ENCODE data around the gene ACTL6A. TPM values are rescaled to one million over a fixed set of nuclear protein-coding genes. Genes with fewer than 3 reads are reported as not detected.

Gene ACTL6A
- total RNA-seq, 2 donors from 2014 or later: 35.6 to 73.6 TPM

GRCh38 chr3:179541596-179541995 lies 21.1 kb upstream of the ACTL6A start:
- H3K4me3 ChIP-seq: no peak overlapping the region
- WGBS: 92% methylated on average over 1 of the region's 1 CpG
- no peak for TF ChIP-seq POLR2A (IDR thresholded peaks at IDR 0.05)
- no peak for TF ChIP-seq CTCF (IDR thresholded peaks at IDR 0.05)
- no peak for TF ChIP-seq POLR2AphosphoS5 (IDR thresholded peaks at IDR 0.05)
- no peaks in the 10 kb centered on the region for H3K36me3 ChIP-seq
- H3K27me3 ChIP-seq (replicated peaks; ENCODE audit: insufficient read depth): no peaks in the 10 kb centered on the region
- intact Hi-C loops (cut with DNase I): no loop called here
- DNase-seq (ENCODE audit: low spot score): no peak
- H3K27ac ChIP-seq: no peak overlapping the region
- H3K4me1 ChIP-seq (replicated peaks): no peaks in the 10 kb centered on the region
- H3K9me3 ChIP-seq: no peaks in the 10 kb centered on the region

- Histone ChIP-seq H3K9me3 (no peaks in the 10 kb centered on the region), H3K4me1 (replicated peaks) (no peaks in the 10 kb centered on the region), H3K27ac (no peak overlapping the region), H3K27me3 (replicated peaks; ENCODE audit: insufficient read depth) (no peaks in the 10 kb centered on the region), H3K4me3 (no peak overlapping the region), H3K36me3 (no peaks in the 10 kb centered on the region)
- intact Hi-C loops (cut with DNase I): no loop called here
- TF ChIP-seq POLR2A (IDR thresholded peaks at IDR 0.05) (no peak), CTCF (IDR thresholded peaks at IDR 0.05) (no peak), POLR2AphosphoS5 (IDR thresholded peaks at IDR 0.05) (no peak)
- no peak for DNase-seq (ENCODE audit: low spot score)
These were observed 20.4 kb upstream of the ACTL6A start for GRCh38 chr3:179542375-179542774.

- no peaks in the 10 kb centered on the region for H3K27me3 ChIP-seq (replicated peaks; ENCODE audit: insufficient read depth)
- intact Hi-C loops (cut with DNase I): no loop called here
- H3K4me1 ChIP-seq (replicated peaks): no peaks in the 10 kb centered on the region
- 65% methylated on average over 2 of the region's 2 CpGs for WGBS
- H3K27ac ChIP-seq: no peak overlapping the region
- no peaks in the 10 kb centered on the region for H3K36me3 ChIP-seq
- TF ChIP-seq POLR2A (IDR thresholded peaks at IDR 0.05): no peak
- H3K9me3 ChIP-seq: no peaks in the 10 kb centered on the region
- DNase-seq (ENCODE audit: low spot score): no peak
- no peak overlapping the region for H3K4me3 ChIP-seq
These were observed 17.6 kb upstream of the ACTL6A start for GRCh38 chr3:179544981-179545645.

- Histone ChIP-seq H3K4me3 (no peak overlapping the region), H3K4me1 (replicated peaks) (no peaks in the 10 kb centered on the region), H3K9me3 (no peaks in the 10 kb centered on the region), H3K36me3 (no peaks in the 10 kb centered on the region), H3K27me3 (replicated peaks; ENCODE audit: insufficient read depth) (no peaks in the 10 kb centered on the region), H3K27ac (no peak overlapping the region)
- no peak for TF ChIP-seq POLR2AphosphoS5 (IDR thresholded peaks at IDR 0.05)
- no peak for TF ChIP-seq POLR2A (IDR thresholded peaks at IDR 0.05)
- TF ChIP-seq CTCF (IDR thresholded peaks at IDR 0.05): no peak
- no peak for DNase-seq (ENCODE audit: low spot score)
- intact Hi-C loops (cut with DNase I): no loop called here
- WGBS: 85% methylated on average over 2 of the region's 2 CpGs
These were observed 15.9 kb upstream of the ACTL6A start for GRCh38 chr3:179546814-179547241.

- Histone ChIP-seq H3K27ac (no peak overlapping the region), H3K4me3 (no peak overlapping the region), H3K27me3 (replicated peaks; ENCODE audit: insufficient read depth) (no peaks in the 10 kb centered on the region), H3K4me1 (replicated peaks) (no peaks in the 10 kb centered on the region), H3K36me3 (no peaks in the 10 kb centered on the region), H3K9me3 (no peaks in the 10 kb centered on the region)
- no peak for TF ChIP-seq POLR2A (IDR thresholded peaks at IDR 0.05)
- no peak for TF ChIP-seq CTCF (IDR thresholded peaks at IDR 0.05)
- TF ChIP-seq POLR2AphosphoS5 (IDR thresholded peaks at IDR 0.05): no peak
- DNase-seq (ENCODE audit: low spot score): no peak
- intact Hi-C loops (cut with DNase I): no loop called here
- WGBS: 49% methylated on average over 4 of the region's 4 CpGs
These were observed 11.2 kb upstream of the ACTL6A start for GRCh38 chr3:179551349-179552105.

Data from prostate gland (tissue), 2 donors.